GM18505 (cell line): ENCODE measurements around the gene KCNK18.

Source experiments
- ATAC-seq: cut with Tn5 transposase; IDR thresholded peaks from one replicate; pipeline ENCODE4 v1.9.1; 2021; ENCODE audit not compliant: unreplicated experiment
- POLR2A ChIP-seq: IDR thresholded peaks from 4 replicates; pipeline ENCODE4 v1.6.1; 2011; ENCODE audit warnings: borderline replicate concordance; ENCODE audit not compliant: insufficient read depth, insufficient read length; ENCODE audit errors: extremely low read depth

Gene KCNK18

GRCh38 chr10:117240621-117241529 is 43.6 kb downstream of the KCNK18 start, which contains the start of gene SLC18A2:
Gene SLC18A2, plus strand, starts transcription at chr10:117241114. Its CDS starts 580 bp downstream, at chr10:117241694.
- ATAC-seq, result no peak
- no peak for TF ChIP-seq POLR2A

GRCh38 chr10:117241541-117242462 is 44.5 kb downstream of the KCNK18 start:
- no peak for TF ChIP-seq POLR2A
- ATAC-seq, result no peak

GRCh38 chr10:117242463-117242832 is 45.2 kb downstream of the KCNK18 start:
- ATAC-seq, result no peak
- TF ChIP-seq POLR2A, result no peak

GRCh38 chr10:117246997-117247671 is 49.8 kb downstream of the KCNK18 start:
- ATAC-seq, result no peak
- no peak for TF ChIP-seq POLR2A

GRCh38 chr10:117248750-117249465 is 51.6 kb downstream of the KCNK18 start:
- no peak for ATAC-seq
- TF ChIP-seq POLR2A, result no peak

- no peak for ATAC-seq
- TF ChIP-seq POLR2A, result no peak
Observed at GRCh38 chr10:117249493-117250093, 52.3 kb downstream of the KCNK18 start.

GRCh38 chr10:117250411-117250810 is 53.1 kb downstream of the KCNK18 start:
- no peak for ATAC-seq
- TF ChIP-seq POLR2A, result no peak

- ATAC-seq, result no peak
Observed at GRCh38 chr10:117253908-117254307, 56.6 kb downstream of the KCNK18 start.

GRCh38 chr10:117254338-117254737 is 57.0 kb downstream of the KCNK18 start:
- no peak for TF ChIP-seq POLR2A
- ATAC-seq, result no peak

More at GRCh38 chr10:117253908-117254307, 56.6 kb downstream of the KCNK18 start:
- TF ChIP-seq POLR2A, result no peak

GRCh38 chr10:117254774-117255735 is 57.8 kb downstream of the KCNK18 start:
- TF ChIP-seq POLR2A, result no peak
- ATAC-seq, result no peak

GRCh38 chr10:117255835-117256460 is 58.7 kb downstream of the KCNK18 start:
- no peak for ATAC-seq
- TF ChIP-seq POLR2A, result no peak
